Hypothalamus (tissue), 51 donors: ENCODE results near the gene MRPL28.
A peak's percentile ranks its signal among the peaks of the same experiment; 100 is the strongest.
"Not testable (repeated sequence)": the region's sequence is repeated elsewhere in the genome, so short reads cannot be mapped to it uniquely, and the experiment has no call there.

Experiments used
- DNase-seq, 51 donors: peaks; one replicate each; lab custom pipeline; 2025; lab: John Stamatoyannopoulos, UW

The MRPL28 gene

DNA sequence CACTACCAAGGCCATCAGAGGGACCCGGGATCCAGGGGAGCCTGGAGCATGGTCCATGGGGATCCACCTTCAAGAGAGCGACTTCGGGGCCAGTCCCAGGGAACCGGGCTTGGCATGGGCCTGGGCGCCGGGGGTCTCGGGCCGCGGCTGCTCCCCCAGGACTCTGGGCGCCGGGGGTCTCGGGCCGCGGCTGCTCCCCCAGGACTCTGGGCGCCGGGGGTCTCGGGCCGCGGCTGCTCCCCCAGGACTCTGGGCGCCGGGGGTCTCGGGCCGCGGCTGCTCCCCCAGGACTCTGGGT is 7.7 kb downstream of the MRPL28 start:
- DNase-seq = not testable (repeated sequence)

- peak in 37 of 51 donors; percentile 8 to 69 (median 38) for DNase-seq
These were observed 8.3 kb downstream of the MRPL28 start for GRCh38 chr16:361872-362701.

DNA sequence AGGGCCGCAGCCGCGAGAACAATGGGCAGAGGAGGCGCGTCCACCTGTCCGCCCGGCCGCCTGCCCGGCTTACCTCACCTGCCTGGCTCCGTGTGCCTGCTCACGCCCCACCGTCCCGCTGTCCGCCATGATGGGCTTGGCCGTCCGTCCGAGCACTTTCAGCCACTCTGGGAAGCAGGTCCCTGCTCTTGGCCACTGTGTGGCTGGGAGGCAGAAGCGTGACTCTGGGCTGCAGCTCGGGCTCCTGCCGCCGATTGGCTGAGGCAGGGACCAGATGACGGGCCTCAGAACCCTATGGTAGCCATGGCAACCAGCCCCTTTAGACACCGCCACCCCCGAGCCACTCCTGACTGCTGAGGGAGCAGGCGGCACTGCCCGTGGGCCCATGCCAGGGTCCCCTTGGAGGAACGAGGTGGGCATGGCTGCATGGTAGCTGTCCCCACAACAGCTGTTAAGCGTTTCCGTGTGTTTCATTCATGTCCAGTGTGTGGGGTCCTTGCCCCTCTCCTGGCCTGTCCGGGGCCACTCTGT is 8.9 kb downstream of the MRPL28 start:
- peak in 10 of 51 donors; percentile 19 to 55 (median 32) for DNase-seq

GRCh38 chr16:360698-361336 is 9.5 kb downstream of the MRPL28 start:
- no peak for DNase-seq

- peak in 1 of 51 donors; percentile 29 for DNase-seq
These were observed 10.3 kb downstream of the MRPL28 start for GRCh38 chr16:359871-360697.

DNA sequence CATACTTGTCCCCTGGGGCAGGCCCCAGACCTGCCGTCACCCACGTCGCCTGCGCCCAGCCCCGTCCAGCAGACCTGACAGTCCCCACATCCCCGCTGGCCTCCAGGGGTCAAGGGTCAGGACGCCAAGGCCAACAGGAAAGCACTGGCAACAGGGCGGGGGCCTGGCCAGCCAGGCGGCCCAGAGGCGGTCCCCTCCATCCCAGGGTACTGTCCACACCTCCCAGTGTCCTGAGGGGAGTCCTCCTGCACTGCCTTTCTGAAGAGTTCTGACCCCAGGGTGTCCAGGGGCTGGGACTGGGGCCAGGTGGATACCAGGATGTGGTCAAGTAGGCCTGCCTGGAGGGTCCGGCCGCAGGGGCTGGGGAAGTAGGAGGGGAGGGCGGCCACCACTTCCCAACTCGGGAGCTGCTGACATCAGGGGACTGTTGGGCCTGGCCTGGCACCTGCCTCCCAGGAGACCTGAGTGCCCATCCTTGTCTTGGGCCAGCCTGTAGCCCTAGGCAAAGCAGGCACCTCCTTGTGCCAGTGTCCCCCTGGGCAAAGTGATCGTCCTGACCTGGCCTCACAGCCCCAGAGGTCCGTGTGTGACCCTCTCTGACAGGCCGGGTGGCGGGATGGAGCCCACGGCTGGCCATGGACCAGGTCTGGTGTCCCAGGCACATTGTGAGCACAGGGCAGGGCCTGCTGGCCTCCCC is 11.1 kb downstream of the MRPL28 start:
- no peak for DNase-seq

GRCh38 chr16:356741-357140 is 13.6 kb downstream of the MRPL28 start:
- DNase-seq = no peak

GRCh38 chr16:354971-355461 is 15.3 kb downstream of the MRPL28 start:
- DNase-seq = no peak

DNA sequence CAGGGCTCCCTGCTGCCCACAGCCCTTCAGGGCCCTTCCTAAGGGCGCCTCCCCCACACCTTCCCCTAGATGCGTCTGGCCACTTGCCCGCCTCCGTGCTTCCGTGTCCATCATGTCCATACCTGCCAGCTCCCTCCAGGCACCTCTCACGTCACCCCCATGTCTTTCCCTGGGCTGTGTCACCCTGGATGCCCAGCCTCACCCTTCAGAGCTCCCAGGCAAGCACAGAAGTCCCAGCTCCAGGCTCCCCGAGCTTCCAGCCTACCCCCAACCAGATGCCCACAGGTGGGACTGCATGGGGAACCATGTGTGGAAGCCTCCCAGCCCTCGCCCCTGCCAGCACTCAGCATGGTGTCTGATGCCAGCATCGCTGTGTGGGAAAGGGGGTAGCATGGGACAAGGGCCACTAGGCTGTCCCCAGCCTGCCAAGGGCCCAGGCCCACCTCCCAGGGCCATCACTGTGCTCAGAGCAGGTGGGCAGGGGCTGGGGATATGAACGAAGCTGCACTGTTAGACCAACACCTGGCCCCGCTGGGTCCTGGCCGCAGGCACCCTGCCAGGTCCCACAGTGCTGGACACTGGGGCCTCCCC is 16.0 kb downstream of the MRPL28 start:
- no peak for DNase-seq

DNA sequence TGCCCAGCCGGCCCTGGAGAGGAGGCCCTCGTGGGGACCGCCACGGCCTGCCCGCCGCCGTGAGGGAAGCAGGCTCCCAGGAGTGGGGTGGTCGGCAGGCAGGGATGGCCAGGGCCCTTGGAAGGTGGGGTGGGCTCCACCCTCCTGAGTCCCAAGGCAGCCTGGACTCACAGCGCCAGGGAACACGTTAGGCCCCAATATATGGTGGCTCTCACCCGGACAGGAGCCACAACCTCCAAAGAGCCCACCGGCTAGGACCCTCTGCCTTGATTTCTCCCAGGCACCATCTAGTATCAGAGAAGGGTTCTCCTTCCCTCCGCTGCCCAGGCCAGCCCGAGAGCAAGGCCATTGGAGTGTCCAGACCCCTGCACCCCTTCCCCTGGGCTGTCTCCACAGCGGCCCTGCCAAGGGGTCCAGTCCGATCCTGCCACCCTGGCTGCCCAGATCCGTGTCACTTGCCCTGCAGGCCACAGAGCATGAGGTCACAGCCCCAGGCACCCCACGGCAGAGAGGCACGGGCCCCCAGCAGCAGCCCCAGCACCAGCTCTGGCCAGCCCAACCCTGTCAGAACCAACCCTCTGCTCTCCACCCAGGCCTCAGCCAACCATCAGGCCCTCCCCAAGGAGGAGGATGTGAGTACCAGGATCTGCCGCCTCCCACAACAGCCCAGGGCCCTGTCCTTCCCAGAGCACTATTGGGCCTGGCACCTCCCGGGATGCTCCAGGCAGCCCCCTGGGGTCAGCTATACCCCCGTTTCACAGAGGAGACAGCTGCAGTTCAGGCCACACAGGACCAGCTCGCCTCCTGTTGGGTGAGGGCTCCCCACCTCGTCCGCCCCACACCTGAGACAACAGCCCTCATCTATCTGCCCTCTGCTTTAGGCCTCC is 16.7 kb downstream of the MRPL28 start:
- DNase-seq = no peak

DNA sequence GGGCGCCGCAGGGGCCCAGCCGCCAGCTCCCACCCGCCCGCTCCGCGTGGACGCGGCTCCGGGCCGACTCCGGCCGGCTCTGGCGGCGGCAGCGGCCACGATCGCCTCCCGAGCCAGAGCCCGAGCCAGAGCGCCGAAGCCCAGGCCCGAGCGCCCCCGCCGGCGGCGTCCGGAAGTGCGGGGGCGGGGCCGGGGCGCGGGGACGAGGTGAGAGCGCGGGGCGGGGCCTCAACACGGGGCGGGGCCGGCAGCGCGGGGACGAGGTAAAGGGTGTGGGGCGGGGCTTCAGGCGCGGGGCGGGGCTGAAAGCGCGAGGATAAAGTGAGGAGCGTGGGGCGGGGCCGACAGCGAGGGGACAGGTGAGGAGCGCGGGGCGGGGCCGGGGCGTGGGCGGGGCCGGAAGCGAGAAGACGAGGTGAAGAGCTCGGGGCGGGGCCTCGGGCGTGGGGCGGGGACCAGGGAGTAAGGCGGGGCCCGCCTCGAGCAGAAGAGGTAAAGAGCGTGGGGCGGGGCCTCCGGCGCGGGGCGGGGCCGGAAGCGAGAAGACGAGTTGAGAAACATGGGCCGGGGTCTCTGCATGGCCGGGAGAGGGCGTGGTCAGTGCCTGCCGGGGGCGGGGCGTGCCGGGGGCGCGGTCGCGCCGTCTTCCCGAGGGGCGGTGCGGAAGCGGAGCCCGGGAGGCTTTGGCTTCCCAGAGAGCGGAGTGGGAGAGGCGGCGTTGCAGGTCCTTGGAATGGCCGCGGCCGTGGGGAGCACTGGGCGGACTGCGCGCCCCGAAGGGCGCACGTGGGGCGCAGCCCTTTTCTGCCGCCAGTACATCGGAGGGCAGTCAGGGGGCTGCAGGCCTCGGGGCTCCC is 17.6 kb downstream of the MRPL28 start, which contains the start of gene AXIN1:
Gene AXIN1 (minus strand): TSS at position 177 of the 857 bp plus-strand sequence. CDS start 5,698 bp downstream, outside the sequence.
- DNase-seq = peak; percentile 20 to 98 (median 89)

- DNase-seq = peak in 6 of 51 donors; percentile 14 to 53 (median 26)
These were observed 18.4 kb downstream of the MRPL28 start for GRCh38 chr16:351804-352520.

GRCh38 chr16:350203-350602 is 20.1 kb downstream of the MRPL28 start:
- no peak for DNase-seq

DNA sequence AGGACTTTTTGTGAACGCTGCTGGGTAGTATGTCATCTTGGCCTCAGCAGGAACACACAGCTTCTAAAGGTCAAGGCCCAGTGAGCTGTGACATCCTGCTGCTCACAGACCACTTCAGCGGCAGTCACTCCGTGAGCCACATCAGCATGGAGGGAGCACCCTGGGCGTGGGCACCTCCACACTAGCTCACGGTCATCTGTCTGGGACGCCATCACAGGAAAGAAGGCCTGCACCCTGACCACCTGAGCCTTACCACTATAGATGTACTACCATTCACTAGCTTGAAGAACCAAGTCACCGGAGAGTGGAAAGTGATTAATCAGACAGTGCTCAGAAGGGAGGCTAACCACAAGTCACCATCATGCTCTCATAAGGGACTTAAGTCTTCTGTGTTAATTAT is 21.1 kb downstream of the MRPL28 start:
- DNase-seq = no peak

GRCh38 chr16:348495-348894 is 21.8 kb downstream of the MRPL28 start:
- not testable (repeated sequence) for DNase-seq

DNA sequence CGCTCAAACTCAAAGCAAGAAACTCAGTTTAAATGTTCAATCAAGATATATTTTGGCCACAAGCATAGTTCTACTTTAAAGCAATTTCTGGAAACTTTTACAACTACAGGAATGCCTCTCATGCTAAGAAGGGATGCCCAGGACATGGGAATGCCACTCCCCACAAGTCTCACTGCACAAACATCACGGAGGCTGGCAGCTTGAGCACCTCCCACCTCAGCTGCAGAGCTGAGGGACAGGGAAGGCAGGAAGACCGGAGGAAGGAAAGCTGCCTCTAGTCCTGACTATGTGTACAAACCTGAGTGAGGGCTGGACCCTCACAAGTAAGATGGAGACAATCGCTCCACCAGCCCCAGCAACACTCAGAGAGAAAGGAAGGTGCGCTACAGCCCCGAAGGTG is 23.1 kb downstream of the MRPL28 start:
- no peak for DNase-seq

DNA sequence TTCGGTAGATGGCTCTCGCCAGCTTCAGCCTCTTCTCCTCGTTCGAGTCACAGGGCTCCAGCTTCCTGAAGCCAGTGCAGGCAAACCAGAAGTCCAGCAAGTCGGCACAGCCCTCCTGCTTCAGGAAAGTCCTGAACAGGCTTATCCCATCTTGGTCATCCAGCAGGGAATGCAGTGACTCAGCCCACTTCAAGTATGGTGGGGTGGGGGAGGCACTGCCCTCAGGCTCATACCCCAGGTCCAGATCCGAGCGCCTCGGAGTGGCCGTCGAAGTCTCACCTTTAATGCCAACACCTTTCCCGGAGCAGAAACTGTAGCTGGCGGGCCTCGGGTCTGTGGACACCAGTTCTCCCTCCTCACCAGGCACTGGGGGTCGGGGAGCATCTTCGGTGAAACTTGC is 23.8 kb downstream of the MRPL28 start:
- DNase-seq = no peak
